Measurements from ENCODE around the gene HTRA1.

HTRA1 gene

GRCh38 chr10:122560279-122560804 lies 99.0 kb downstream of the HTRA1 start, which contains the start of gene DMBT1:
Gene DMBT1, plus strand, starts transcription at chr10:122560754. Its CDS starts 17 bp downstream, at chr10:122560771.
- DNase-seq: no peak

- DNase-seq: no peak
These were observed 99.9 kb downstream of the HTRA1 start for GRCh38 chr10:122561212-122561611.

- DNase-seq: no peak
These were observed 100.4 kb downstream of the HTRA1 start for GRCh38 chr10:122561792-122562191.
